Kidney epithelial cell (primary cell): Measurements from ENCODE around the gene KCNMA1. TPM values are rescaled to one million over a fixed set of nuclear protein-coding genes. Genes with fewer than 3 reads are reported as not detected.
"Not testable (repeated sequence)": the region's sequence is repeated elsewhere in the genome, so short reads cannot be mapped to it uniquely, and the experiment has no call there.

Experiments used
- DNase-seq: peaks from one replicate; pipeline ENCODE4 v3.0.0-alpha.2; 2010; ENCODE audit warnings: low read depth
- H3K27me3 ChIP-seq: 2 replicates; pipeline ENCODE4 v1.6.0; 2011; ENCODE audit warnings: low read length; ENCODE audit not compliant: control insufficient read depth, insufficient read depth
- H3K36me3 ChIP-seq: 2 replicates; pipeline ENCODE4 v1.5.1; 2011; ENCODE audit warnings: low read length; ENCODE audit not compliant: control insufficient read depth, insufficient read depth
- H3K4me3 ChIP-seq: 2 replicates; pipeline ENCODE4 v1.5.1; 2011; ENCODE audit warnings: low read depth, mild to moderate bottlenecking, control low read depth, low read length
- CTCF ChIP-seq: IDR thresholded peaks from 2 replicates; pipeline ENCODE4 v1.5.1; 2011; ENCODE audit warnings: mild to moderate bottlenecking, moderate library complexity, low read length, control low read depth, inconsistent platforms; ENCODE audit not compliant: insufficient read depth, poor library complexity, severe bottlenecking
- total RNA-seq: library from RNA; depleted of rRNA; stranded (reverse); fragments of >200 nt; gene quantifications from 2 replicates; pipeline ENCODE4 v1.2.3, GENCODE V29; 2015

The KCNMA1 gene
- total RNA-seq, 1 donor from 2014 or later, result 18.9 TPM

DNA sequence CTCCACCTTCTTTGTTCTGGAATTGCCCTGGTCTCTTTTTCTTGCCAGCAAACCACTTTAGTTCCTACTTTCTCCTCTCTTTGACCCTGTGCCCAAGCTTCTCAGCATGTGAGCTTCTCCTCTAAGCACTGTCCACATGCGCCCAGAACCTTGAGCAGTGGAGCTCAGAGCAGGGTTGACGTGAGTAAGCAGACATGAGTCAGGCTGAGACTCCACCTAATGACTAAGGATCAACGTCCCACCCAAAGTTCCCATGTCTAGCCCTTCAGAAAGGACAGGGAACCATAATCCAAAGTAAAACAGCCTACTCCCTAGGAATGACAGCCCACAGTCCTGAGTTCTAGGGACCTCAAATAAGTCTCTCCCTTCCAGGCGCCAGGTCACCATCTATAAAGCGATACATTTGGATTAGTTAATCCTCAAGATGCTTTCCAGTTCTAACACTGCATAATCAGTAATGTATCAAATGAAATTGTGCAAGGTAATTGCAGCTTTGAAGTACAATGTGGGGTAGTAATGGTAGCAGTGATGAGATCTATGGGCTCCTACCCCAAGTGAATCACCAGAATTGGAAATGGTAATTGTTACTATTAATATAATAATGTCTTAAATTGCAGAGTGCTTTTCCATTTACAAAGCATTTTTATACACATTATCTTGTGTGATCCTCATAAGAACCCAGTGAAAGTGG lies 44.5 kb downstream of the KCNMA1 start:
- TF ChIP-seq CTCF, result no peak
- no peaks in the 10 kb centered on the region for H3K27me3 ChIP-seq
- DNase-seq, result peak; percentile 72
- H3K4me3 ChIP-seq, result no peak overlapping the region
- H3K36me3 ChIP-seq, result no peaks in the 10 kb centered on the region

DNA sequence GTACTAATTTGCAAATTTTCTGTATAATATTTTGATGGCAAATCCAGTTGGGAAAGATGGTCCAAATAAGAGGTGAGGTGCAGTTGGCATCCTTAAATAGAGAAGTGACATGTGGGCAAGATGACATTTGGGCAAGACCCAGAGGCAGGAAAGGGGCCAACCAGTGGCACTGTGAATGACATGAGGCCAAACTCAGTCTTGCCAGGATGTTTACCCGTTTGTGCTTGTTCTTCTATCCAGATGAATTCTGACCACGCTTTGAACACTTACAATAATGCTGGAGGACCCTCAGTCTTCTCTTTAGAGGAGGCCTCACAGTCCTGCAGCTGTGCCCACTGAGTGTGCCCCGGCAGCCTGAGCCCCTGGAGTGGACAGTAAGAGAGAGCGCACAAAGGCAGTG lies 45.1 kb downstream of the KCNMA1 start:
- Histone ChIP-seq H3K36me3 (no peaks in the 10 kb centered on the region), H3K4me3 (no peak overlapping the region), H3K27me3 (no peaks in the 10 kb centered on the region)
- TF ChIP-seq CTCF, result no peak
- no peak for DNase-seq

GRCh38 chr10:77591238-77591880 lies 46.2 kb downstream of the KCNMA1 start:
- H3K27me3 ChIP-seq, result no peaks in the 10 kb centered on the region
- H3K4me3 ChIP-seq, result no peak overlapping the region
- TF ChIP-seq CTCF, result no peak
- no peak for DNase-seq
- H3K36me3 ChIP-seq, result no peaks in the 10 kb centered on the region

GRCh38 chr10:77590344-77591237 lies 47.0 kb downstream of the KCNMA1 start:
- Histone ChIP-seq H3K4me3 (no peak overlapping the region), H3K36me3 (no peaks in the 10 kb centered on the region), H3K27me3 (no peaks in the 10 kb centered on the region)
- TF ChIP-seq CTCF, result no peak
- DNase-seq, result no peak

- not testable (repeated sequence) for DNase-seq, H3K4me3 ChIP-seq, H3K36me3 ChIP-seq, H3K27me3 ChIP-seq
Measured at GRCh38 chr10:77589703-77590102, 47.9 kb downstream of the KCNMA1 start.

GRCh38 chr10:77588886-77589285 lies 48.7 kb downstream of the KCNMA1 start:
- DNase-seq, result no peak
- no peak for TF ChIP-seq CTCF
- Histone ChIP-seq H3K4me3 (no peak overlapping the region), H3K36me3 (no peaks in the 10 kb centered on the region), H3K27me3 (no peaks in the 10 kb centered on the region)
